Central memory CD4-positive, alpha-beta T cell (primary cell): ENCODE measurements around the gene DENND4B.

ENCODE experiments used
- DNase-seq: peaks from one replicate; pipeline ENCODE4 v3.0.0; 2022

The DENND4B gene

GRCh38 chr1:153968000-153968363 lies 21.5 kb upstream of the DENND4B start:
- DNase-seq, result no peak

- DNase-seq, result peak; percentile 87
Measured at GRCh38 chr1:153967107-153967999, 20.8 kb upstream of the DENND4B start, which contains the start of gene CREB3L4. Gene CREB3L4, plus strand, starts transcription at chr1:153967902. Its CDS starts 624 bp downstream, at chr1:153968526.

GRCh38 chr1:153963850-153964331 lies 17.4 kb upstream of the DENND4B start:
- DNase-seq, result no peak

- peak; percentile 90 for DNase-seq
Measured at GRCh38 chr1:153963030-153963849, 16.7 kb upstream of the DENND4B start, which contains the start of gene SLC39A1. Gene SLC39A1, minus strand, starts transcription at chr1:153963537. Its CDS starts 822 bp downstream, at chr1:153962715.

GRCh38 chr1:153962088-153963029 lies 15.8 kb upstream of the DENND4B start:
- DNase-seq, result no peak

GRCh38 chr1:153961421-153961820 lies 14.9 kb upstream of the DENND4B start:
- no peak for DNase-seq

GRCh38 chr1:153960206-153960605 lies 13.7 kb upstream of the DENND4B start:
- DNase-seq, result no peak

- no peak for DNase-seq
Measured at GRCh38 chr1:153959454-153959853, 12.9 kb upstream of the DENND4B start.

GRCh38 chr1:153958961-153959260 lies 12.4 kb upstream of the DENND4B start:
- DNase-seq, result no peak

- peak; percentile 97 for DNase-seq
Measured at GRCh38 chr1:153958111-153958960, 11.8 kb upstream of the DENND4B start, which contains the start of gene CRTC2. Gene CRTC2, minus strand, starts transcription at chr1:153958612. Its CDS starts 115 bp downstream, at chr1:153958497.

GRCh38 chr1:153957744-153958110 lies 11.2 kb upstream of the DENND4B start:
- peak; percentile 60 for DNase-seq

- DNase-seq, result no peak
Measured at GRCh38 chr1:153956997-153957715, 10.6 kb upstream of the DENND4B start.

- no peak for DNase-seq
Measured at GRCh38 chr1:153954826-153955225, 8.3 kb upstream of the DENND4B start.

GRCh38 chr1:153953859-153954365 lies 7.4 kb upstream of the DENND4B start:
- no peak for DNase-seq

GRCh38 chr1:153951801-153952200 lies 5.3 kb upstream of the DENND4B start:
- DNase-seq, result no peak

- DNase-seq, result no peak
Measured at GRCh38 chr1:153951183-153951582, 4.7 kb upstream of the DENND4B start.

- peak; percentile 82 for DNase-seq
Measured at GRCh38 chr1:153945795-153946621, 510 bp downstream of the DENND4B start.

GRCh38 chr1:153945131-153945794 lies 1.3 kb downstream of the DENND4B start:
- DNase-seq, result peak; percentile 87

- DNase-seq, result no peak
Measured at GRCh38 chr1:153944827-153945117, 1.7 kb downstream of the DENND4B start.
